ENCODE measurements around the gene HOXB2. TPM values are rescaled to one million over a fixed set of nuclear protein-coding genes. Genes with fewer than 3 reads are reported as not detected.

The HOXB2 gene
- total and polyA plus RNA-seq, 9 of the 15 experiments (the other 6 are each of a cell fraction or from before 2014, with no cell fraction given) = 2.1 to 97.7 (median 21.2) TPM

DNA sequence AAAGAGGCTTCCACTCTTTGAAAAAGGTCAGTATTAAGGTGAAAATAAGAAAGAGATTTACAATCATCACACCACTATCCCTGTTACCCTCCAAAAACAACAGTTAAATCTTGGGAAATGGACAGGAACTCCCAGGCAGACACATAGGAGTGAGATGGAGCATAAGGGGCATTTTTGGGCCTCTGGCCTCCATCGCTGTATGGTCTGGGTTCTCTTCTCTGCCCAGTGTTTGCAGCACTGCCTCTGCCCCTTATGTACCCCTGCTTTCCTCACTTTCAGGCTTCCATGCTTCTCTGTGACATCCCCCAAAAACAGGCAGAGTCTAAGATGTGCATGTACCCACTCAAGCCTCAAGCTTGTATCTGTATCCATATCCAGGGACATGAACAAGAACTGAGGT is 630 bp upstream of the HOXB2 start (continued):
- TF ChIP-seq FOXM1 (IDR thresholded peaks at IDR 0.05; ENCODE audit: low read depth) (no peak), FOXM1 (CRISPR knock-in tag; IDR thresholded peaks at IDR 0.05; ENCODE audit: low read depth) (no peak), ZNF561 (CRISPR knock-in tag; conservative IDR thresholded peaks at IDR 0.05) (no peak)

GRCh38 chr17:48544349-48545021 is 424 bp downstream of the HOXB2 start:
- H3K4me1 ChIP-seq (replicated peaks in 1 of 2; ENCODE audit: control insufficient read depth in 2 of 2, insufficient read depth in 2 of 2, low read length in 2 of 2) = peaks cover 24 to 47% of the 10 kb centered on the region in 2 experiments
- peak; percentile 61 to 79 (median 70) for DNase-seq (ENCODE audit: extremely low read depth in 1 of 4, low spot score in 3 of 4)
- no peaks in the 10 kb centered on the region for H3K9me1 ChIP-seq (ENCODE audit: control insufficient read depth, insufficient read depth, low read length)
- peaks cover 90% of the 10 kb centered on the region for H3K79me2 ChIP-seq (ENCODE audit: control insufficient read depth, insufficient read depth, low read length)
- peaks cover 30% of the 10 kb centered on the region; the same call in 1 of the 3 replicates for H3K36me3 ChIP-seq (ENCODE audit: control insufficient read depth, insufficient read depth, low read length)
- in situ Hi-C loops (cut with MboI) (no loop called here), intact Hi-C loops (cut with micrococcal nuclease) (loop anchor here (5.0 kb wide), 1 partner anchor 52 kb away; no protein-coding TSS in a partner anchor)
- H3K27ac ChIP-seq (ENCODE audit: extremely low read depth, low read depth, low read length) = peak overlapping the region; percentile 95
- H3K9ac ChIP-seq (ENCODE audit: insufficient read depth in 1 of 2, low read depth in 2 of 2, low read length in 2 of 2) = peak overlapping the region; percentile 93 to 99
- H3K27me3 ChIP-seq (ENCODE audit: control insufficient read depth in 2 of 2, insufficient read depth in 2 of 2, low read length in 2 of 2) = no peaks in the 10 kb centered on the region
- peak; percentile 55 for FAIRE-seq
- WGBS (ENCODE audit: insufficient coverage, low coverage, missing lambda C conversion rate) = 1% methylated on average over 18 of the region's 38 CpGs
- no TSS peak for BruUV-seq (replicated peaks)
- no peak overlapping the region for H2AFZ ChIP-seq (ENCODE audit: low read depth, low read length)
- ChIA-PET CTCF (ENCODE audit: low intra/inter-chr PET ratio) (no interaction called here), POLR2A (interaction anchor here (0.5 kb wide), 1 partner anchor 11 kb away, joined by 3 read pairs; no protein-coding TSS in a partner anchor)
- ATAC-seq = peak; percentile 16
- peak overlapping the region; percentile 81; the same call in 1 of the 2 replicates for H3K4me2 ChIP-seq (ENCODE audit: insufficient read depth, low read length)
- H3K4me3 ChIP-seq = peak overlapping the region; percentile 90
- no peaks in the 10 kb centered on the region for H3K9me3 ChIP-seq (replicated peaks; ENCODE audit: control insufficient read depth, insufficient read depth, low read depth, low read length)
- no peaks in the 10 kb centered on the region for H4K20me1 ChIP-seq (replicated peaks; ENCODE audit: control insufficient read depth, insufficient read depth, low read length)
- TF ChIP-seq FOSL1 (tag; conservative IDR thresholded peaks at IDR 0.05) = no peak; the same call in 1 of the 2 replicates
- TF ChIP-seq, protein P1, sequence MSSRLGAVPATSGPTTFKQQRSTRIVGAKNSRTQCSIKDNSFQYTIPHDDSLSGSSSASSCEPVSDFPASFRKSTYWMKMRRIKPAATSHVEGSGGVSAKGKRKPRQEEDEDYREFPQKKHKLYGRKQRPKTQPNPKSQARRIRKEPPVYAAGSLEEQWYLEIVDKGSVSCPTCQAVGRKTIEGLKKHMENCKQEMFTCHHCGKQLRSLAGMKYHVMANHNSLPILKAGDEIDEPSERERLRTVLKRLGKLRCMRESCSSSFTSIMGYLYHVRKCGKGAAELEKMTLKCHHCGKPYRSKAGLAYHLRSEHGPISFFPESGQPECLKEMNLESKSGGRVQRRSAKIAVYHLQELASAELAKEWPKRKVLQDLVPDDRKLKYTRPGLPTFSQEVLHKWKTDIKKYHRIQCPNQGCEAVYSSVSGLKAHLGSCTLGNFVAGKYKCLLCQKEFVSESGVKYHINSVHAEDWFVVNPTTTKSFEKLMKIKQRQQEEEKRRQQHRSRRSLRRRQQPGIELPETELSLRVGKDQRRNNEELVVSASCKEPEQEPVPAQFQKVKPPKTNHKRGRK (tag; IDR thresholded peaks at IDR 0.05) = no peak
- no peak for TF ChIP-seq HMGN3 (IDR thresholded peaks at IDR 0.05; ENCODE audit: borderline replicate concordance, extremely low read depth, insufficient read length, low read depth, low read length)
- no peak for TF ChIP-seq PRMT5 (CRISPR knock-in tag; IDR thresholded peaks at IDR 0.05)
- TF ChIP-seq BCOR (IDR thresholded peaks at IDR 0.05) = no peak
- no peak for TF ChIP-seq NEUROD1 (IDR thresholded peaks at IDR 0.05; ENCODE audit: borderline replicate concordance, low read depth, low read length, partially characterized antibody)
- no peak for TF ChIP-seq CC2D1A (IDR thresholded peaks at IDR 0.05)
- no peak for TF ChIP-seq ZNF324 (CRISPR knock-in tag; IDR thresholded peaks at IDR 0.05)
- TF ChIP-seq, protein P2, sequence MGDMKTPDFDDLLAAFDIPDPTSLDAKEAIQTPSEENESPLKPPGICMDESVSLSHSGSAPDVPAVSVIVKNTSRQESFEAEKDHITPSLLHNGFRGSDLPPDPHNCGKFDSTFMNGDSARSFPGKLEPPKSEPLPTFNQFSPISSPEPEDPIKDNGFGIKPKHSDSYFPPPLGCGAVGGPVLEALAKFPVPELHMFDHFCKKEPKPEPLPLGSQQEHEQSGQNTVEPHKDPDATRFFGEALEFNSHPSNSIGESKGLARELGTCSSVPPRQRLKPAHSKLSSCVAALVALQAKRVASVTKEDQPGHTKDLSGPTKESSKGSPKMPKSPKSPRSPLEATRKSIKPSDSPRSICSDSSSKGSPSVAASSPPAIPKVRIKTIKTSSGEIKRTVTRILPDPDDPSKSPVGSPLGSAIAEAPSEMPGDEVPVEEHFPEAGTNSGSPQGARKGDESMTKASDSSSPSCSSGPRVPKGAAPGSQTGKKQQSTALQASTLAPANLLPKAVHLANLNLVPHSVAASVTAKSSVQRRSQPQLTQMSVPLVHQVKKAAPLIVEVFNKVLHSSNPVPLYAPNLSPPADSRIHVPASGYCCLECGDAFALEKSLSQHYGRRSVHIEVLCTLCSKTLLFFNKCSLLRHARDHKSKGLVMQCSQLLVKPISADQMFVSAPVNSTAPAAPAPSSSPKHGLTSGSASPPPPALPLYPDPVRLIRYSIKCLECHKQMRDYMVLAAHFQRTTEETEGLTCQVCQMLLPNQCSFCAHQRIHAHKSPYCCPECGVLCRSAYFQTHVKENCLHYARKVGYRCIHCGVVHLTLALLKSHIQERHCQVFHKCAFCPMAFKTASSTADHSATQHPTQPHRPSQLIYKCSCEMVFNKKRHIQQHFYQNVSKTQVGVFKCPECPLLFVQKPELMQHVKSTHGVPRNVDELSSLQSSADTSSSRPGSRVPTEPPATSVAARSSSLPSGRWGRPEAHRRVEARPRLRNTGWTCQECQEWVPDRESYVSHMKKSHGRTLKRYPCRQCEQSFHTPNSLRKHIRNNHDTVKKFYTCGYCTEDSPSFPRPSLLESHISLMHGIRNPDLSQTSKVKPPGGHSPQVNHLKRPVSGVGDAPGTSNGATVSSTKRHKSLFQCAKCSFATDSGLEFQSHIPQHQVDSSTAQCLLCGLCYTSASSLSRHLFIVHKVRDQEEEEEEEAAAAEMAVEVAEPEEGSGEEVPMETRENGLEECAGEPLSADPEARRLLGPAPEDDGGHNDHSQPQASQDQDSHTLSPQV (IDR thresholded peaks at IDR 0.05) = no peak
- TF ChIP-seq OTX1 (CRISPR knock-in tag; IDR thresholded peaks at IDR 0.05) = no peak
- no peak for TF ChIP-seq HEY1 (CRISPR knock-in tag; IDR thresholded peaks at IDR 0.05; ENCODE audit: borderline replicate concordance)
- TF ChIP-seq HNRNPUL1 (IDR thresholded peaks at IDR 0.05; ENCODE audit: low read length) = no peak
